Stimulated activated CD4-positive, alpha-beta T cell treated with anti-CD3 and anti-CD28 coated beads, Interleukin-1b, Interleukin-23, amount 100 ng/mL, for 24 hours (primary cell): ENCODE data around the gene STRA6.
"Not testable (repeated sequence)": the region's sequence is repeated elsewhere in the genome, so short reads cannot be mapped to it uniquely, and the experiment has no call there.

Experiments used
- DNase-seq, 4 experiments: peaks; one replicate each; pipeline ENCODE4 v3.0.0-alpha.2; 2020; ENCODE audit warnings: low read depth in 4 of 4, low spot score in 1 of 4

The STRA6 gene

DNA sequence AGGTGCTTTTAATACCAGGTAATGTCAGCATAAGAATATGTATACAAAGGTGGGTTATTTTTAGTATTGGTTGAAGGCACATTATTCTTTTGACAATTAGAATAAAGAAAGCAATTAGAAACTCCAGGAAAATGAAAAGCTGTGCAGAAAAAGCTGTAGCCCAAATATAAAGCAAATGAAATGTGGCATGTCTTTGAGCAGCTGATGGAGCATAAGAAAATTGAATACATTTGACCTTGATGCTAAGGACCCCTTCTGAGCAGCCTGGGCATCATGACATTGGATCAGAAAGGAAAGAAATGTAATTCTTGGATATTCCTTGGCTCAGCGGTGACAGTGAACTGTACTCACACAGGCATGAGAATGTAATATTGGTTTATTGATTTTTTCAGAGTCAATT is 37.1 kb downstream of the STRA6 start:
- DNase-seq = no peak

DNA sequence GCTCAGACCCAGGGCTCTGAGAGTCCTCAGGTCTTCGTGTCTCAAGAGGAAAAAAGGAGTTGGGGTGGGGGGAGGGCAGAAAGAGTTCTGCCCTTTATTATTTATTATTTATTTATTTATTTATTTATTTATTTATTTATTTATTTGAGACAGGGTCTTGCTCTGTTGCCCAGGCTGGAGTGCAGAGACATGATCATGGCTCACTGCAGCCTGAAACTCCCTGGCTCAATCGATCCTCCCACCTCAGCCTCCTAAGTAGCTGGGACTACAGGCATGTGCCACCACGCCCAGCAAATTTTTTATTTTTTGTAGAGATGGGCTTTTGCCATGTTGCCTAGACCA is 40.4 kb downstream of the STRA6 start:
- DNase-seq = not testable (repeated sequence)

DNA sequence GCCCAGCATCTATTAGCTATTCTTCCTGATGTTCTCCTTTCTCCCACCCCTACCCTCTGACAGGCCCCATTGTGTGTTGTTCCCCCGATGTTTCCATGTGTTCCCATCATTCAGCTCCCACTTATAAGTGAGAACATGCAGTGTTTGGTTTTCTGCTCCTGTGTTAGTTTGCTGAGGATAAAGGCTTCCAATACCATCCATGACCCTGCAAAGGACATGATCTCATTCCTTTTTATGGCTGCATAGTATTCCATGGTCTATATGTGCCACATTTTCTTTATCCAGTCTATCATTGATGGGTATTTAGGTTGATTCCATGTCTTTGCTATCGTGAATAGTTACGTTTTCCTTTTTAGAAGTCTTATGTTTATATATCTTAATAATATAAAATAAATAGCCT is 42.2 kb downstream of the STRA6 start:
- DNase-seq = not testable (repeated sequence)

DNA sequence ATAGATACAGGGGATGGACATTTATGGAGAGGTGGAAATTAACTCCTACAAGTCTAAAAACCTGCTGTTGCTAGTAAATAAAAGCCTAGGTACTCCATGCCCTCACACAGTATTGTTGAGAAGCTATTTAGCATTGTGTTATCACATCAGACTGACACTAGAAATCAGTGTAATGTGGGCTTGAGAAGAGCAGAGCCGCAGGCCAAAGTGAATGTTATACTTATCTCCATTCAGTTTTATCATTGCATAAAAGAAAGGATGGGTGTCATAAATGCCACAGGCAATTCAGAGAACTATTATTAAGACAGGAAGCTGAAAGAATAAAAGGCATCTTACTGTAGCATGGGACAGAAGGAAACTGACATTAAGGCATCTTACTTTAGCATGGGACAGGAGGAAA is 42.8 kb downstream of the STRA6 start:
- no peak for DNase-seq

DNA sequence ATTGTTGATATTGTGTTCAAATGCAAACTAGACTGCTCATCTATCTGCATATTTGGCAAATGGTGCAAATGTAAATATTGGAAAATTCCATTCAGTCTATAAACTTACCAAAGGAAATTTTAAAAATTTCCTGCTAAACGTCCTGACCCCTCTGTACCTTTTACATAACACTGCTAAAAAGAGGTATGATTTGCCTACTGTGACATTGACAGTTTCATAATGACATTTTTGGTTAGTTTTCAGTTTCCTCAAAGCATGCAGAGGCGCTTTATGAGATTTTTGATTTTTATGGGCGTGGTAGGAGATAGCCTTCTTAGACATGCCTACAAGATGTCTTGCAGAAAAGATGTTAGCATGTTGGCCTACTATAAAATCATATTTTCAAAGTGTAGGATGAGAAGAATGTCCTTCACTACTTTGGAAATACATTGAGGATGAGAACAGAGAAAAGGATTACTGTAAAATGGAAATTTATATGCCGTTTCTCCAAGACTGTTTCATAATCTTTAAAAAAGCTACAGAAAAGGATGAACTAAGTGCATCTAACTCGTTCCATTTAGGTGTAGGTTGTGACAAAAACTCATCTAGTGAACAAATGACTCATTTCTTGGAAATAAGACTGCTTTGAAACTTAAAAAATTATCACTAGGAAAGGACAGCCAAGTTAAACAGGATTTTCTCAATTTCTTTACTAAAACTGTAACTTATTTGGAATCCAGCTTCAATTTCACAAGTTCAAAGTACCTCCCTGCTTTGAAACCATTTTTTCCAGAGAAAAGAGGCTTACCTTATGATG is 43.5 kb downstream of the STRA6 start:
- no peak for DNase-seq

DNA sequence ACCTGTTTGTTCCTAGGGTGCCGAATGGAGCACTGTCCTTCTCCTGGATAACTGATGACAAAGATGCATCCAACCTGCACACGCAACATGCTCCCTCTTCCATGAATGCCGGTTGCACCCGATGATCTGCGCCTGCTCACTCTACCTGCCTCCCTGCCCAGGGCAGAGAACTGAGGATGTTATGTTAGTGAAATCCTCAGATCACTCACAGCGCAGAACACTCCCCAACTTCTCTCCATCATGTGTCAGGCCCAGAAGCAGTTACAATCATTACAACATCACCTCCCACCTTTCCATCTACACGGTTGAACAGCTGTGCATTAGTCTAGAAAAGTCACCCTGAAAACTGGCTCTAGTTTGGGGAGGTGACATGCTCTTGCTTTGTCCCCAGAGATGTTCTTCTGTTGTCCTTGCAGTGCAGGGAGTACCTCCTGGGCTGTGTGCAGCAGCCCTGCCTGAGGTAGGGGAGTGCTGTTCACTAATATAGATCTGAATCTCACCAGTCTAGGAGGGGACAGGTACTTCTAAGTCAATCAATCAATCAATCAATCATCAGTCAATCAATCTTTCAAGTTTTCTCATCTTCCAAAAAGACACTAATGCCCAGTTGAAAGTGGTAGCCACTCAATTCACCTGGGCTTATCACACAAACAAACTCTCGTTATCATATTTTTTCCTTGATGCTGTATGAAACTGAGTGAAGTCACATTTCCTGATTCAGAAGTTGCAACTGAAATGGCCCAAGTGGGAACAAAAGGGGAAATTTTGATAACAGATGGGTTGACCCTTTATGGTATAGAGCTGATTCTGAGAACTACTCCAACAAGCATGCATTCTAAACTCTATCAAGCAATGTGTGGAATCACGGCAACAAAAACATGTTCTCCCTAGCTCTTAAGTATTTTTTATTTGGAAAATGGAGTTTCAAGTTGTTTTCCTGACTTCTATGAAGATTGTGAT is 44.4 kb downstream of the STRA6 start:
- no peak for DNase-seq

DNA sequence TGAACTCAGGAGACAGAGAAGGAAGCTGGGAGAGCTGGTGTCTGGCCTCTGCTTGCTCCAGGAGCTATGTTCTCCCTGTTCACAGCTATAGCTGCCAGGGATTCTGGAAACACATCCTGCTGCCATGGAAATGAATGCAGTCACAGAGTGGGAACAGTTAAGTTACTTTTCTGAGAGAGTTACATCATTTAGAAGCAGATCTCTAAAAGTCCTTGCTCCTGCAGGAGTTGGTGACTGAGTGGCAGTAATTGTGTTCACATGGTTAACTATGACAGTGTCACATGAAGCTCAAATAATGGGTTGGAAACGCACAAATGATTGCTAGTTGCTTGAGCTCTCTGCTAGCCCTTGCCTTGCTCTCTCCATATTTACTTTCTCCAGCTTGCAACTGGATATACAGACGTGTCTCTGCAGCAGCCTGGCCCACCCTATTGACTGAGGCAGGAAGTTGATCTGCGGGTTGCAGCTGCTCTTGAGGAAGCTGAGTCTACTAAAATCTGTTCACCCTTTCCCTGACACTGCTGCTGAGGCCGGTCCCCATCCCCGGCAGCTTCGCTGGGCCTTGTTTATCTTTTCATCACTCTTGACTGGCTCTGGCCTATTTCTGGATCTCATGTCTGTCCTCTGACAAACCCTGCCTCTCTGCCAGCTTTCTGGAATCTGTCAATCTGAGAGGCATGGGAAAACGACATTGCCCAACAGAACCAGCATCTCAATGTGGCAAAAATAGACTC is 45.7 kb downstream of the STRA6 start:
- no peak for DNase-seq

DNA sequence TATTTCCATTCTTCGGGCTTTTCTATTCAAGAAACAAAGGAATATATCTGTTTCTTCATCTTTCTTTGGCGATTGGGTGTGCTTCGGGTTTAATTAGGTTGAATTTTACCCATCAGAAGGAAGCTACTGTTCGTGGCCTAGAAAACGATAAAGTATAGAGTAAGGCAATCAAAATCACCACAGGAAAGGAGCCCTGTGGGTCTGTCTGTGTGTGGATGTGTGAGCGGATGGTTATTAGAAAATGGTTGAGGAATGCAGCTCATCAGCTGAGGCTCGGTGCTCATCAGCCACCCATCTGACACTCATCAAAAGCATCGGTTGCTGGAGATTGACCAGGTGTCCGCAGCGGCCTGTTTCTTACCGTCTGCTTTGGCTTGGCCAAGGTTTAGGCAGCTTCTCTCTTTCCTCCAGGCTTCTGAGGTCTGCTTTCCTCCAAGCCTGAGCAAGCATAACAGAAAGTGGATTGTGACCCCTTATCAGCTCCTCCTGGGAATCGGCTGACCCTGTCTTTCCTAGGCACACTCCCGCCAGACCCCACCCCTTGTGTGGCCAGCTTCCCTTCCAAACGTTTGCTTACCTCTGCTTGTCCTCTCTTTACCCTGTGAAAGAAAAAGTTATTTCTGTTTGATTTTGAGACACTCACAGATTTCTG is 46.7 kb downstream of the STRA6 start:
- no peak for DNase-seq

DNA sequence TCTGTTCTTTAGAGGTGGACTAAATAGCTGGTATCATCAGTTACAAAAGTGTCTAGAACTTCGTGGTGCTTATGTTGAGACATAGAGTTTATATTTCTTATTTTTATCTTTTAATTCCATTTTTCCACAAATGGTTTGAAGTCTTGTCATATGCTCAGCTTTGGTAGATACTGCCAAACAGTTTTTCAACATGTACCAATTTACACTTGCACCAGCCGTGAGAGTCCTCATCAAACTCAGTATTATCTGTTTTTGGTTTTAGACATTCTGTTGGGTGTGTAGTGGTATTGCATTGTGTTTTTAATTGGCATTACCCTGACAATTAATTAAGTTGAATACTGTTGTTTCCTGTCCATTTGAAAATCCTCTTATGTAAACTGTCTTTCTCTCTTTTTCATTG is 55.5 kb downstream of the STRA6 start:
- no peak for DNase-seq

DNA sequence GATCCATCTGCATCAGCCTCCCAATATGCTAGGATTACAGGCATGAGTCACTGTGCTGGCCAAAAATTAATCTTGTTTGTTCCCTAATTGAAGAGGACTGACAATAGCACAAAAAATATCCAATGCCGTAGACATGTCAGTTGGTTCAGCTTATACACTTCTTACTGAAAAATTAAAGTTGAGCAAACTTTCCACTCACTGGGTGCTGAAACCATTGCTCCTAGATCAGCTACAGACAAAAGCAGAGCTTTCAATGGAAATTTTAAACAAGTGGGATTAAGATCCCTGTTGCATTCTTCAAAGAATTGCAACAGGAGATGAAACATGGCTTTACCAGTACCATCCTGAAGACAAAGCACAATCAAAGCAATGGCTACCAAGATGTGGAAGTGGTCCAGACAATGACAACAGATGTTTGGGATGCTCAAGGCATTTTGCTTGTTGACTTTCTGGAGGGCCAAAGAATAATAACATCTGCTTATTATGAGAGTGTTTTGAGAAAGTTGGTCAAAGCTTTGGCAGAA is 56.2 kb downstream of the STRA6 start:
- no peak for DNase-seq

DNA sequence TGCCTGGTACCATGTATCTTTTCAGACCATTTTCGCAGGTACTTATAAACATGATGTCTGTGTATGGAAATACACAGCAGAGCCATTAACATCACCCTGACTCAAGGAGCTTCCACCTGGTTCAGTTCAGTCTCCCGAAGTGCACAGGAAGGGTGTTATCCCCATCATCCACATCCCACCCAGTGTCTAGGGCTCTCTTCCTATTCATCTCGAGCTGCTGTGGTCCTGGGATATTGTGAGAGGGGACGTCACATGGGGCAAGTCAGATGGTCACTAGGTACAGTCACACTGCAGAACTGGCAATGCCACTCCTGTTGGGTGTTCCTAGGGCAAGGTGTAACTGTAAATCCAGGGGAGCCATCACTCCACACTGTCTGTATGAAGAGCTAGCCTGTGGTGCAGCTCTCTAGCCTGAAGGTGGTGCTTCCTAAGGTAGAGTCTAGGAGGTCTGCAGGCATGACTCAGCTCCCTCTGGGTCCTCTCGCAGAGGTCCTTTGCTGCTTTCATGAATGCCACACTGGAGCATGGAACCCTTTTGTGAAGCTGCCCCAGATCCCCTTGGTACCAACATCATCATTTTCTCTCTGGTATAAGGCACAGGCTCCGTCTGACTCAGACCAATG is 58.3 kb downstream of the STRA6 start:
- DNase-seq = no peak

DNA sequence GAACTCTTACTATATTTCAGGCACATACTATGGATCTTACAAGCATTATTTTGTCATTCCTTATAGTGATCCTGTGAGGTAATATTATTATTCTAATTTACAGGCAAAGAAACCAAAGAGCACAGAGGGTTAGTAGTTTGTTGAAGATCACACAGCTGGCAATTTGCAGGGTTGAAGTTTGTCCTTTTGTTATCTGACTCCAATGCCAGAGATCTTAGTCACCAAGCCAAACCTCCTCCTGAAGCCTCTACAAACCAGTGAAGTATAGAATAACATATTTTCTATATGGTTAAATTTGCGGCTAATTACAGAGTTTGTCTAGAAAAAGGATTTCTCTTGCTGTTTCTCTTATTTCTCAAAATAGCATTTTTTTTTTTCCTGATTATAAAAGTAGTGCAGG is 61.0 kb downstream of the STRA6 start:
- DNase-seq = no peak

DNA sequence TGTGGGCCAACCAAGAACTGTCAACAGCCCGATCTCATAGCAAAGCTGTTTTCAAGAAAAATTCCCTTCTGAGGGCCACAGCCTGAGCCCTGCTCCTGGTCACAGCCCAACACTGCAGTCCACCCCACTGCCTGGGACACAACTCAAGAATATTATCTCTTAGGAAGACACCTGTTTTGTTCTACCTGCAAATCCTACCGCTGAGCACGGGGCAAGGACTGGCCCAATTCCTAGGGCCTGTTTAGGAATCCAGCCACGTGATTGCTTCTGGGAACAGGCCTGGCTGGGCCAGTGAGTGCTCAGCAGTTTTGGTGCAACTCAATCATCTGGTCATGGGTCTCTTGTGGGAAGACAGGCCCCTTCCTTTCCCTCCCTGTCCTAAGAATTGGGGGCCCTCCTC is 63.9 kb downstream of the STRA6 start:
- DNase-seq = no peak

DNA sequence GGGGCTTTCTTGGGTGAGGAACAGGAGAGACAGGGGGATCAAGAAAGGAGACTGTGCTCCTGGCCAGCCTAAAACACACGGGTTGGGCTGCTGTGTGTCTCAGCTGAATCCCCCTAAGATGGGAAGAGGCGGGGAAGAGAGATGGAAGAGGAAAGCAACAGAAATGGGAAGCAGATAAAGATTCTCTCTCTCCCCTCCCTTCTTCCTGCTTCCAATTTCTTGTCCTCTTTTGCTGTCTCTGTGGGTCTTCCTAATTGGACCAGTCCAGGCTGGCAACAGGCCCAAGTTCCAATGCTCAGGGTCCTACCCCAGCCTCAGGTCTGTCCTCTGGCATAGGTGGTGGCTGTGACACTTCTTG is 65.1 kb downstream of the STRA6 start:
- DNase-seq = no peak

DNA sequence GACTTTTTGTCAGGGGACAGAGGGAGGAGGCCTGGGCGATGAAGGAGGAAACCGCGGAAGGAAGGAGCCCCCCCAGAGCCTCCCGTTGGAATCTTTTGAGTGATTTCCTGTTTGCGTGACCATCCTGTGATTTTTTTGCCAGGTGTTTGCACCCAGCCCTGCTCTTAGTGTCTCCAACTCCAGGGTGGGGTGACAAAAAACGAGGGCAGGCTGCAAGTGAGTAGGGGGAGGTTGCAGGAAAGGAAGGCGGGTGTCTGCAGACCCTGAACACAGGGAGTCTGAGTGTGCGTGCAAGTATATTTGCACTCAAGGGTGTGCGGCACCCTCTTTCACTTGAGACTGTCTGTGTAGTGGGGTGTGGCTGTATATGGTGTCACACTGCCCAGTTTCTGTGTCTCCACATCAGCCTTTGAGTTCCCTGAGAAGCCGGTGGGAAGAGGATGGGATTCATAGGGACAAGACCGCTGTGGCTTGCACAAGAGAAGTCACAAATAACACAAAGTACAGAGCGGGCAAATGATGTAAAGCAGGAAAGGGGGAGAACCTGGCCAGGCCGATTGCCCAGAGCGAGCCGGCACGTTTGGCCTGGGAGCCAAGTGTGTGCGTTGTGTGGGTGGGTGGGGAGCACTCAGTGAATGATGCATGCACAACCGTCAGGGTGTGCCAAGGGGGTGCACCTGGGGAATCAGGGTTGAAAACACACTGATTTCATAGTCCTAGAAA is 65.6 kb downstream of the STRA6 start:
- no peak for DNase-seq

DNA sequence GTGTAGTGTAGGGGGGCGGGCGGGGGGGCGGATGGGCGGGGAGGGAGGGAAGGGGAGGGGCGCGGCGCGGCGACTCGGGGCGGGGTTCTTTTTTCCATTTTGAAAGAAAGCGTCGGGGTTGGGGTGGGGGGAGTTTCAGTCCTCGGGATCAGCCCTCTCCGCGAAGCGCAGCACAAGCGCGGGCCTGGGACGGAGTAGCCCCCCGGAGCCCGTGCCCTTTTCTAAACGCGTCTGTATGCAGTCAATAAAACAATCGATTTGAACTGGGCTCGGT is 66.1 kb downstream of the STRA6 start:
- no peak for DNase-seq

DNA sequence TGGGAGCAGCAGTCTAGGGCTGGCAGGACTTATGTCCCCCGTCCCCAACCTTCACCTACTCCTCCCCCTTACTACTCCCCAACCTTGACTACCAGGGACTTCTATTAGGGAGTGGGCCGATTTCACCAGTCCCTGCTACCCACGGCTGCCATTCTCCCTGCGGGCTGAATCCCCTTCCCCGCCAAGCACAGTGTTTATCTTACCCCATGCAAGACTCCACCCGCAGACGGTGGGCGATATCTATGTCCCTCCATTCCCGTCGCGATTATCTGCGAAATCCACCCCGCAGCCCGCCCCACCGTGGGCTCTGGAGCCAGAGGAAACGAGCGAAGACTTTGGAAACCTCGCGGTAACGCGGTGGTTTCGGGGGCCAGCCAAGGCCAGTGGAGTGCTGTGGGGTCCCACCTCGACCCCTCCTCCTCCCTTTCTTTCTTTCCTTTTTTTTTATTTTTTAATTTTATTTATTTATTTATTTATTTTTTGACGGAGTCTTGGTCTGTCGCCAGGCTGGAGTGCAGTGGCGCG is 67.5 kb downstream of the STRA6 start:
- DNase-seq = no peak

DNA sequence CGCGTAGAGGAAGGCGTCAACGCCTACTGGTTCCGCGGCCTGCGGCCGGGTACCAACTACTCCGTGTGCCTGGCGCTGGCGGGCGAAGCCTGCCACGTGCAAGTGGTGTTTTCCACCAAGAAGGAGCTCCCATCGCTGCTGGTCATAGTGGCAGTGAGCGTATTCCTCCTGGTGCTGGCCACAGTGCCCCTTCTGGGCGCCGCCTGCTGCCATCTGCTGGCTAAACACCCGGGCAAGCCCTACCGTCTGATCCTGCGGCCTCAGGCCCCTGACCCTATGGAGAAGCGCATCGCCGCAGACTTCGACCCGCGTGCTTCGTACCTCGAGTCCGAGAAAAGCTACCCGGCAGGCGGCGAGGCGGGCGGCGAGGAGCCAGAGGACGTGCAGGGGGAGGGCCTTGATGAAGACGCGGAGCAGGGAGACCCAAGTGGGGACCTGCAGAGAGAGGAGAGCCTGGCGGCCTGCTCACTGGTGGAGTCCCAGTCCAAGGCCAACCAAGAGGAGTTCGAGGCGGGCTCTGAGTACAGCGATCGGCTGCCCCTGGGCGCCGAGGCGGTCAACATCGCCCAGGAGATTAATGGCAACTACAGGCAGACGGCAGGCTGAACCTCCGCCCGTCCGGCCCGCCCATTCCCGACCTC is 68.1 kb downstream of the STRA6 start:
- no peak for DNase-seq

DNA sequence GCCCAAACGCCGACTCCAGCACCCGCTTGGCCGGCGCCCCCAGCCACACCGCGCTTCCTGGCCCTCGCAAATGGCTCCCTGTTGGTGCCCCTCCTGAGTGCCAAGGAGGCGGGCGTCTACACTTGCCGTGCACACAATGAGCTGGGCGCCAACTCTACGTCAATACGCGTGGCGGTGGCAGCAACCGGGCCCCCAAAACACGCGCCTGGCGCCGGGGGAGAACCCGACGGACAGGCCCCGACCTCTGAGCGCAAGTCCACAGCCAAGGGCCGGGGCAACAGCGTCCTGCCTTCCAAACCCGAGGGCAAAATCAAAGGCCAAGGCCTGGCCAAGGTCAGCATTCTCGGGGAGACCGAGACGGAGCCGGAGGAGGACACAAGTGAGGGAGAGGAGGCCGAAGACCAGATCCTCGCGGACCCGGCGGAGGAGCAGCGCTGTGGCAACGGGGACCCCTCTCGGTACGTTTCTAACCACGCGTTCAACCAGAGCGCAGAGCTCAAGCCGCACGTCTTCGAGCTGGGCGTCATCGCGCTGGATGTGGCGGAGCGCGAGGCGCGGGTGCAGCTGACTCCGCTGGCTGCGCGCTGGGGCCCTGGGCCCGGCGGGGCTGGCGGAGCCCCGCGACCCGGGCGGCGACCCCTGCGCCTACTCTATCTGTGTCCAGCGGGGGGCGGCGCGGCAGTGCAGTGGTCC is 68.7 kb downstream of the STRA6 start:
- no peak for DNase-seq
